SKM-1 treated with dmso at 0.1 percent for 144 hours (cell line): ENCODE results near the gene SOX6.
A peak's percentile ranks its signal among the peaks of the same experiment; 100 is the strongest.

Source experiments
- DNase-seq: peaks from one replicate; lab custom pipeline; 2025; ENCODE audit not compliant: unreplicated experiment; lab: John Stamatoyannopoulos, UW

The SOX6 gene

DNA sequence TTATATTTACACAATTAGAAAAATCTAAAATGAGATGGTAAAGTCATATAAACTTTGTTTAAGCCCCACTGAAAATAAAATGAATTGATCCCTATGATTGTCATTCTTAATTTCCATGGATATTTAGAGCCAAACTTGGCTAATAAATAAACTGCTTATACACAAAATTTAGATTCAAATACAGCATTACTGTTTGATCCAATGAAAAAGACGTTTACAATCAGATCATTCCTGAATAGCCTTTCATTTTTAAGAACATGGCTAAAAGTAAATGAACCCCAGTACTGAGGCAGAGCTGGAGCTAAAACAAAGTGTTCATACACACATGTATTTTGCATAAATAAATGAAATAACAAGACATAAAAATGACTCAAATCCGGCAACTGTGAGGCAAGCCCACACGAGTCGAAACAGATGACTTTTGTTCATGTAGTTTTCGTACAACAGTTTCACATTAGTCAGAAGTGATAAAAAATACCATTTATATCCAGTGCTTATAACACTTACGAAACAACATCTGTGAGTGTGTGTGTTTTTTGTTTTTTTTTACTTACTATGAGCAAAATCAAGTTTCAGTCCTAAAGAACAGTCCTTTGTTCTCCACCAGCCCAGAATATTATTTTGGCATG is 386.5 kb downstream of the SOX6 start:
- DNase-seq = no peak

DNA sequence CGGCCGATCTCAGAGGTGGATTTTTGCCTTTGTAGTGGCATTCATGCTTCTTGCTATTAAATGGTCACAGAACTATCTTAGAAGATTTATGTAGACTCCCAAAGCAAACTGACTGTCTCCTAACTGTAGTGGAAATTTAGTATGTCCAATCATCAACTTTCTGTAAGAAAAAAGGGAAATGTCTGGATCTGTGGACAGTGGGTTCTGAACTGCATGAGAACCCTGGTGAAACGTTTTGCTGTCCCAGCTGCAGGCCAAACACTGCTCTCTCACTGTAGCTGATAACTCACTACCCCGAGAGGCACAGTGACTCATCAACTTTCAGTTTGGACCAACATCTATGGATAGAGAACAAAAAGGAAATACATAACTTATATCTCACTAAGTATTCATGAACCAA is 387.1 kb downstream of the SOX6 start:
- DNase-seq = peak; percentile 8

DNA sequence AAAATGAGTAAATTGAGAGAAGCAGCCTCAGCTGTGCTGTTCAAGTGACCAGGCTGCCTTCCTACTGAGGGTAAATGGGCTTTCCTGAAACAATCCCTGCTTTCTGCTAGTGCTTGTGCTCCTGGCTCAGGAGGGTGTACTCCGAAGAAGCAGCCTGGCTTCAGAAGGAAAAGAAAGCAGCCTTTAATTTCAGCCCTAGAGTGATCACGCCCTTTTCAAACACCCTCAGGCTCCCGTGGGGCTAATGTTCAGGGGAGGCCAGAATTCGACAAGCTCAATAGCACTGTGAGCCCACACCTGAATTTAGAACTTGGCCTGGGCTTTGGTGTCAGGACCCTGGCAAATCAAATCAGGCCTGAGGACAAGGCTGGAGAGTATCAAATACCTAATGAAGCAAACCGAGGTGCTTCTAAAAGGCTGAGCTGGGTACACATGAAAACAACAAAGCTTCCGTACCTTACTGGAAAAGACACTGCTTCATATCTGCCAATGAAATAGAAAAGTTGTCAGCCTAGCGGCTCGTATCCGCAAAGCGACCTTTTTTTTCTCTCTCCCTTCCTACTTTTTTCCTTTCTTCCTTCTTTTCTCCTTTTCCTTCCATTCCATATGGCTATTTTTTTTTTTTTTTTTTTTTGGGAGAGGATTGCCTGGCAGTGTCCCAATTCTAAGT is 387.8 kb downstream of the SOX6 start:
- no peak for DNase-seq

- DNase-seq = peak; percentile 6
Observed at GRCh38 chr11:15967966-15968365, 388.4 kb downstream of the SOX6 start.

DNA sequence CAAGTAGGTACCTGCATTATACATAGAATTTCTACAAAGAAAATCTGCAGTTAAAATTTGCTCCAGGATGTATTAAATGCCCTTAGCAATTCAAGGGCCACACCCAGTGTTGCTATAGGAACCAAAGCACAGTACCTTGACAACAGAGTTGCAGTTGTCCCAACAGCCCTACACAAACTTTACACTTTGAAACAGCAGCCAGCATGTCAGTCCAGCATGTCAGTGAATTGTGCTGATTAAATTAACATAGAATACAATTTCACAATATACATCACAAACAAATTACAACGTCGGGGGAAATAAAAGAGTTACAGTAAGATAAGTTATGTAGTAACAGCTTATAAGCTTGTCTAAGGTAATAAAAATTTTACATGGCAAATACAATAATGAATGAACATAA is 389.2 kb downstream of the SOX6 start:
- DNase-seq = no peak

GRCh38 chr11:15965562-15966250 is 390.6 kb downstream of the SOX6 start:
- no peak for DNase-seq

DNA sequence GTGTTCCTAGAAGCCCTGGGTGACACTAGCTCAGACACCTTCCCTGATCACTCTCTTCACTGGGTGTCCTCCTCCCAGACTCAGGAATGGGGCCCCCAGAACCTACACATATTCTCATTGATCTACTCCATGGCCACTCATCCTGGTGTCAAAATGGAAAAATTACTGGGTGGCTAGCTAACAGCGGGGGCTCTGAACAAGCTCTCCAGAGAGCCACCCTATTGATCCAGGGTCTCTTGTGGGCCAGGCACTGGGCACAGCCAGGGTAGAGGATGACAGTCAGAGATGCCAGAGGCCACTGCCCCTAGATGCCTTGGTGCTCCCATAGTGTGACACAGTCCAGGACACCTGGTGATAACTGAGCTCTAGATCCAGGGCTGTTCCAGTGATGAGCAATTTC is 393.1 kb downstream of the SOX6 start:
- no peak for DNase-seq

DNA sequence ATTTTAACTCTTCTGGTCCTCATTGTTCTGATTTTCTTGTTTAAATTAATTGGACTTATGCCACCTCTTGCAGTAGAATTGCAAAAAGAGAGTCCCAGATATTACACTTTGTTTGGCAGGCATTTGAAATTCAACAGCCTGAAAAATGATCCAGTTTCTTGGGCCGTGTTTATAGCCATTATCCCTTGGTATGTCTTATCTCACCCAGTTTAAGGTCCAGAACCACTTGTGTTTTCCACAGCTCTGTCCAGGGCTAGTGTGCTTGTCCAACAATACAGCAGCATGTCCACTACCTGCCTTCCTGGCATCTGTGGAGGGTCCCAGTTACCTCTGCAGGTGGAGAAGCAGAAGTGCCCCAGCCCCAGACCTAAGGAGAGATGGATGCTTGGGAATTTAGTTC is 397.4 kb downstream of the SOX6 start:
- no peak for DNase-seq

- DNase-seq = no peak
Observed at GRCh38 chr11:15957234-15957633, 399.1 kb downstream of the SOX6 start.

GRCh38 chr11:15956302-15956701 is 400.0 kb downstream of the SOX6 start:
- DNase-seq = no peak

DNA sequence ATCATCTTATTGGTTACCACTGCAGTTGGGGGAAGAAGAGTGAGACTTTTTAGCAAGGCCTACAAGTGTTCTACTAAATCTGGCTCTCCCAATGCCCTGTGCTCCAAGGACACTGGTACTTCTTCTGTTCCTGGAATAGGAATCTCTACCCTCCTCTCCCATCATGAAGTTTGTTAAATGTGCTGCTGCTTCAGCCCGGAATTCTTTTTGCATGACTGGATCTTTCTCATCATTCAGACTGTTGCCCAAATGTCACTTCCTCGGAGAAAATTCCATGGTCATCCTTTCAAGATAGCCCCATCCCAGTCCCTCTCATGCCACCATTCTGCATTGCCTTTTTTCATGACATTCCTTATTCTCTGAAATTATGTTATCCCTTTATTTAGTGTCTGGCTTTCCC is 400.8 kb downstream of the SOX6 start:
- no peak for DNase-seq

DNA sequence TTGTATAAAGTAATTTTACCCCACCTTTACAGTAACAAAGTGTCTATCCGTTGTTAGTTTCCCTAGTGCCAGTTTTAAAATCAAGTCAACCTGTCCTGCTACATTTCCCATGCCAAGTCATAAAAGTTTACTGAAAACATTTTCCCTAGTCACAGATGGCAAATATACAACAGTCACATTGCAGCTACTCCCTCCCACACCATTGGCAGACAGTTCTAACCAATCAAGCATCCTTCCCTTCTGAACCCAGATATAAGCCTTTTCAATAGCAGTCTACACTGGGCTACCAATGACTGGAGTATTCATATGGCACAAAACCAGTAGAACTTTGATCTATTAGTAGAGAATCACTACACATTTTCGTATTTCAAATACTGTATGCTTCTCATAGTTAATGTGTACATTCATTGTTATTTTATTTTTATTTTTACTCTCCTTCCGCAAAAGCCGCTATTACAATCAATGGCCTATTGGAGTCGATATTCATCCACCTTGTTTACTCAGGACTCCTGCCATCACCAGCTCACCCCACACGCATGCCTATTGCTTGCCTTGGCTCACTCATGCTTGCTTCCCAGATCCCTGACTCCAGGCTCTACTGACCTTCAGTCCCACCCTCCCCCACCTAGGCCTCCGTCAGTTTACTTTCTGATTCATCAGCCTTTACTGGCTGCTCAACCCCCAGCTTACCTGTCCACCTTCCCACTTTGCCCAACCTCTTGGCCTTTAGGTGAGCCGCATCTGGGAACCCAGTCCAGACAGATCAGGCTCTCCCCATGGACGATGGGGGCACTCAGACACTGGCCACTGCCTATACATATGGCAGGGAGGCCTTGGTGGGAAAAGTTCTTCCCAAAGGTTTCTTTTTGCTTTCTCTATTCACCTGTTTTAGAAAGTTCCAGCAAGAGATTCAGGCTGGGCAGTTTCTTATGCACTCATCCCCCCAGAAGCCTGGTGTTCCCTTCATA is 408.4 kb downstream of the SOX6 start:
- no peak for DNase-seq

DNA sequence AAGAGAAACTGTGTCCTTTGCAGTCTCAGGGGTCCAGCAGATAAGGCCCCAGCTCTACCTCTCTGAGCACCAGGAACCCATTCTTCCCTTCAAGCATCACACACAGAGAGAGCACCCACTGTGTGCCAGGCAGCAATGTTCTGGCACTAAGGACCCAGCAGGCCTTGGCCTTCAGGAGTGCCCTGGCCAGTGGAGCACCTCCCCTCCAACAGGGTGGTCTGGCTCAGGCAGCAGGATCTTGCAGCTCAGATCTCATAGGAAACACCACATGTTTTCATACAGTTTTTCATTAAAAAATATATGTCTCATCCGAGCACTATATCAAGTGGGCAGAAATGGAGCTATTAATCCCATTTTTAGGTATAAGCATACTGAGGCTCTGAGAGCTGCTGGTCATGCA is 410.6 kb downstream of the SOX6 start:
- DNase-seq = no peak

GRCh38 chr11:15944460-15944859 is 411.9 kb downstream of the SOX6 start:
- DNase-seq = no peak

GRCh38 chr11:15943418-15944197 is 412.7 kb downstream of the SOX6 start:
- no peak for DNase-seq

GRCh38 chr11:15942936-15943335 is 413.4 kb downstream of the SOX6 start:
- DNase-seq = no peak

- no peak for DNase-seq
Observed at GRCh38 chr11:15942126-15942525, 414.2 kb downstream of the SOX6 start.

GRCh38 chr11:15941206-15941770 is 415.1 kb downstream of the SOX6 start:
- DNase-seq = no peak

- DNase-seq = no peak
Observed at GRCh38 chr11:15940462-15941205, 415.7 kb downstream of the SOX6 start.
